Liver (tissue), 9 donors: ENCODE data around the gene ZNF280B. TPM values are rescaled to one million over a fixed set of nuclear protein-coding genes. Genes with fewer than 3 reads are reported as not detected.

Experiments
- DNase-seq: peaks from one replicate; pipeline ENCODE4 v3.0.0-alpha.2; 2017; ENCODE audit warnings: low spot score
- H3K27ac ChIP-seq, 2 donors: one replicate each; pipeline ENCODE4 v1.7.0; 2013; ENCODE audit warnings: inconsistent platforms in 2 of 2, low read length in 2 of 2, control low read depth in 1 of 2, low read depth in 1 of 2, mild to moderate bottlenecking in 1 of 2
- H3K27me3 ChIP-seq, 4 donors: one replicate each; pipeline versions ENCODE4 v1.6.1 to v1.7.0; 2013; ENCODE audit warnings: low read length in 3 of 4, inconsistent platforms in 1 of 4, mild to moderate bottlenecking in 1 of 4, moderate library complexity in 1 of 4; ENCODE audit not compliant: control insufficient read depth in 4 of 4, insufficient read depth in 4 of 4
- H3K36me3 ChIP-seq, 4 donors: one replicate each; pipeline versions ENCODE4 v1.6.1 to v1.7.0; 2013; ENCODE audit warnings: low read length in 3 of 4, mild to moderate bottlenecking in 3 of 4, low read depth in 1 of 4, moderate library complexity in 1 of 4; ENCODE audit not compliant: control insufficient read depth in 4 of 4, insufficient read depth in 3 of 4
- H3K4me1 ChIP-seq, 4 donors: one replicate each; pipeline versions ENCODE4 v1.6.1 to v1.7.0; 2013; ENCODE audit warnings: low read length in 3 of 4, mild to moderate bottlenecking in 3 of 4, moderate library complexity in 1 of 4; ENCODE audit not compliant: control insufficient read depth in 4 of 4, insufficient read depth in 4 of 4
- H3K4me3 ChIP-seq, 3 donors: one replicate each; pipeline versions ENCODE4 v1.6.1 to v1.7.0; 2013; ENCODE audit warnings: low read length in 3 of 3, control low read depth in 1 of 3, low read depth in 1 of 3, mild to moderate bottlenecking in 1 of 3
- H3K9ac ChIP-seq, 2 donors: one replicate each; pipeline ENCODE4 v1.7.0; 2013; ENCODE audit warnings: low read length in 2 of 2, mild to moderate bottlenecking in 2 of 2, moderate library complexity in 2 of 2, control low read depth in 1 of 2, low read depth in 1 of 2
- H3K9me3 ChIP-seq, 4 donors: one replicate each; pipeline versions ENCODE4 v1.6.1 to v1.7.0; 2013; ENCODE audit warnings: low read length in 3 of 4; ENCODE audit not compliant: control insufficient read depth in 4 of 4
- ATF3 ChIP-seq: IDR thresholded peaks from 2 replicates; pipeline ENCODE4 v1.6.1; 2016; ENCODE audit warnings: antibody characterized with exemption
- CTCF ChIP-seq: fragments of 150-350 bp; IDR thresholded peaks from 2 replicates; pipeline ENCODE4 v1.5.1; 2017; ENCODE audit warnings: improper control_type of control experiment, low read depth, low read length; ENCODE audit not compliant: missing input control
- EGR1 ChIP-seq, 2 donors: IDR thresholded peaks; 2 replicates each; pipeline ENCODE4 v1.6.1; 2016 to 2018; ENCODE audit warnings: antibody characterized with exemption in 2 of 2, low read depth in 2 of 2
- FOXA1 ChIP-seq: IDR thresholded peaks from 2 replicates; pipeline ENCODE4 v1.6.1; 2016; ENCODE audit warnings: antibody characterized with exemption
- FOXA2 ChIP-seq: IDR thresholded peaks from 2 replicates; pipeline ENCODE4 v1.6.1; 2016; ENCODE audit warnings: antibody characterized with exemption
- GABPA ChIP-seq, 2 donors: IDR thresholded peaks in 1 of 2; conservative IDR thresholded peaks in 1 of 2; 2 replicates each; pipeline ENCODE4 v1.6.1; 2016; ENCODE audit warnings: antibody characterized with exemption in 2 of 2, mild to moderate bottlenecking in 1 of 2, moderate library complexity in 1 of 2
- HNF4A ChIP-seq, 2 donors: conservative IDR thresholded peaks; 2 replicates each; pipeline ENCODE4 v1.6.1; 2016; ENCODE audit warnings: antibody characterized with exemption in 2 of 2, mild to moderate bottlenecking in 2 of 2
- JUND ChIP-seq, 2 donors: IDR thresholded peaks; 2 replicates each; pipeline ENCODE4 v1.6.1; 2016; ENCODE audit warnings: antibody characterized with exemption in 2 of 2
- REST ChIP-seq: IDR thresholded peaks from 2 replicates; pipeline ENCODE4 v1.6.1; 2016; ENCODE audit warnings: antibody characterized with exemption, mild to moderate bottlenecking
- RXRA ChIP-seq, 2 donors: IDR thresholded peaks; 2 replicates each; pipeline ENCODE4 v1.6.1; 2017 to 2018; ENCODE audit warnings: antibody characterized with exemption in 2 of 2, mild to moderate bottlenecking in 1 of 2
- SP1 ChIP-seq: IDR thresholded peaks from 2 replicates; pipeline ENCODE4 v1.6.1; 2018; ENCODE audit warnings: antibody characterized with exemption, mild to moderate bottlenecking
- TAF1 ChIP-seq: conservative IDR thresholded peaks from 2 replicates; pipeline ENCODE4 v1.6.1; 2016; ENCODE audit warnings: antibody characterized with exemption, mild to moderate bottlenecking
- YY1 ChIP-seq: IDR thresholded peaks from 2 replicates; pipeline ENCODE4 v1.6.1; 2016; ENCODE audit warnings: antibody characterized with exemption, mild to moderate bottlenecking
- WGBS: extraction: QIAGEN DNeasy Blood & Tissue Kit; methylation state at CpG from one replicate; pipeline ENCODE4 v1.1.7; 2013; 5-methylcytosine and 5-hydroxymethylcytosine counted together
- polyA plus RNA-seq, 2 donors: library from polyadenylated mRNA; stranded (reverse) in 1 of 2; unstranded in 1 of 2; fragments of 200-250 nt in 1 of 2; fragments of >200 nt in 1 of 2; fragmentation: Nextera tagmentation in 1 of 2; extraction: Ambion mirVana in 1 of 2; gene quantifications; one replicate each; pipeline versions ENCODE4 v1.2.1 to v1.2.3, GENCODE V29; 2013 to 2015
- total RNA-seq, 2 donors: library from RNA; depleted of rRNA; stranded (reverse); fragments of >200 nt; gene quantifications; one replicate each; pipeline ENCODE4 v1.2.3, GENCODE V29; 2014
- TF ChIP-seq, protein P1 (sequence below): IDR thresholded peaks from 2 replicates; pipeline ENCODE4 v1.6.1; 2016; ENCODE audit warnings: antibody characterized with exemption
- donor health status: healthy.
- donor health status: healthy.
- donor health status: healthy.
- donor health status: healthy.
- donor health status: healthy.

The ZNF280B gene
- total and polyA plus RNA-seq, 4 donors = 0.03 to 0.84 (median 0.06) TPM

- H3K4me1 ChIP-seq = no peaks in the 10 kb centered on the region
- no peak for DNase-seq
- H3K9me3 ChIP-seq = no peaks in the 10 kb centered on the region
- H3K9ac ChIP-seq = no peak overlapping the region
- WGBS = 52% methylated on average over 3 of the region's 3 CpGs
- no peak overlapping the region for H3K27ac ChIP-seq
- H3K27me3 ChIP-seq = peaks cover 0 to 2% (median 0%) of the 10 kb centered on the region in 4 donors
- TF ChIP-seq FOXA2 (no peak), YY1 (no peak), REST (no peak), TAF1 (no peak), RXRA (IDR thresholded peaks at IDR 0.05) (no peak), JUND (IDR thresholded peaks at IDR 0.05) (no peak), FOXA1 (no peak), CTCF (no peak), HNF4A (conservative IDR thresholded peaks at IDR 0.05) (no peak), SP1 (no peak), GABPA (IDR thresholded peaks at IDR 0.05 in 1 of 2, conservative IDR thresholded peaks at IDR 0.05 in 1 of 2) (no peak)
- TF ChIP-seq, protein P1, sequence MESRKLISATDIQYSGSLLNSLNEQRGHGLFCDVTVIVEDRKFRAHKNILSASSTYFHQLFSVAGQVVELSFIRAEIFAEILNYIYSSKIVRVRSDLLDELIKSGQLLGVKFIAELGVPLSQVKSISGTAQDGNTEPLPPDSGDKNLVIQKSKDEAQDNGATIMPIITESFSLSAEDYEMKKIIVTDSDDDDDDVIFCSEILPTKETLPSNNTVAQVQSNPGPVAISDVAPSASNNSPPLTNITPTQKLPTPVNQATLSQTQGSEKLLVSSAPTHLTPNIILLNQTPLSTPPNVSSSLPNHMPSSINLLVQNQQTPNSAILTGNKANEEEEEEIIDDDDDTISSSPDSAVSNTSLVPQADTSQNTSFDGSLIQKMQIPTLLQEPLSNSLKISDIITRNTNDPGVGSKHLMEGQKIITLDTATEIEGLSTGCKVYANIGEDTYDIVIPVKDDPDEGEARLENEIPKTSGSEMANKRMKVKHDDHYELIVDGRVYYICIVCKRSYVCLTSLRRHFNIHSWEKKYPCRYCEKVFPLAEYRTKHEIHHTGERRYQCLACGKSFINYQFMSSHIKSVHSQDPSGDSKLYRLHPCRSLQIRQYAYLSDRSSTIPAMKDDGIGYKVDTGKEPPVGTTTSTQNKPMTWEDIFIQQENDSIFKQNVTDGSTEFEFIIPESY = no peak
- H3K4me3 ChIP-seq = no peak overlapping the region
- H3K36me3 ChIP-seq = no peaks in the 10 kb centered on the region
Observed at GRCh38 chr22:22547692-22548300, 39.3 kb upstream of the ZNF280B start.

GRCh38 chr22:22547226-22547625 is 38.7 kb upstream of the ZNF280B start:
- H3K9me3 ChIP-seq = no peaks in the 10 kb centered on the region
- H3K27ac ChIP-seq = no peak overlapping the region
- no peak overlapping the region for H3K9ac ChIP-seq
- WGBS = 92% methylated on average over 3 of the region's 3 CpGs
- no peak overlapping the region for H3K4me3 ChIP-seq
- no peak for DNase-seq
- H3K36me3 ChIP-seq = no peaks in the 10 kb centered on the region
- TF ChIP-seq EGR1 (IDR thresholded peaks at IDR 0.05; ENCODE audit: low read depth in 2 of 2) (no peak), FOXA2 (no peak), HNF4A (conservative IDR thresholded peaks at IDR 0.05) (no peak), ATF3 (no peak), TAF1 (no peak), REST (no peak), YY1 (no peak), CTCF (no peak), SP1 (no peak), JUND (IDR thresholded peaks at IDR 0.05) (no peak), FOXA1 (no peak), RXRA (IDR thresholded peaks at IDR 0.05) (no peak)
- peaks cover 0 to 2% (median 0%) of the 10 kb centered on the region in 4 donors for H3K27me3 ChIP-seq
- no peaks in the 10 kb centered on the region for H3K4me1 ChIP-seq
